Activated CD8-positive, alpha-beta memory T cell treated with anti-CD3 and anti-CD28 coated beads, Interleukin-2, amount 50 U/mL, for 4 hours (primary cell): ENCODE results near the gene ANGPTL2.

Source experiments
- DNase-seq: peaks from one replicate; pipeline ENCODE4 v3.0.0-alpha.2; 2020

ANGPTL2 gene

DNA sequence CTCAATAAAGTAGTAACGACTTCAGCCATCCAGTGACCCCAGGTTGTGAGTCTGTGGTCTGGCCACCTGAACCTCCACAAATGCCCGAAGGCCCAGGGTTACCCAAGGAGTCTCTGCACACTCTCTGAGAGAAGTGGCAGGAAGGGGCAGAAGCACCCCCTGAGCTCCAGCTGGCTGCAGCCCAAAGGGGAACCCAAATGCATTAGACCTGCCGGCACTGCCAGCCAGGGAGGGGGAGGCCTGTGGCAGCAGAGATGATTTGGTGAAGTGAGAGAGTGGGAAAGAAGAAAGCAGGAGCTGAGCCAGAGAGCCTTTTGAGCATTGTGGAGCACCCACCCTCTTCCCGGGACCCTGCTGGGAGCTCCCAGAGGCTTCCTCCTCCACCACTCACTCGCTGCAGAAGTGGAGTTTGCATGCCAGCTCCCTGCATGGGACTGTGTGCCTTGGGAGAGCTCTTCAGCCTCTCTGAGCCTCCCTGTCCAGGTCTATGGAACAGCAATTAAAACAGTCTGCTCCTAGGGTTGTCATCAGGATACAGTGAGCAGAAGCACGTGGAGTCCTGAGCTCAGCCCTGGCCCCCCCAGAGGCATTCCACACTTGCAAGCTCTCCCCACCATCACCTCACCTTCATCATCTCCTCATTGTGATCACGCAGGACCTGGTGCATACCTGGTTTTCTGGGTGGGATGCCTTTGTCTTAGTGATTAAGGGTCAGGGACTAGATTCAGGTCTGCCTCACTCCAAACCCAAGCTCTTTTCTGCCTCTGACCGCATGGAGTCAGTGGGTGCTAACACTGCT, 13.8 kb upstream of the ANGPTL2 start:
- no peak for DNase-seq

DNA sequence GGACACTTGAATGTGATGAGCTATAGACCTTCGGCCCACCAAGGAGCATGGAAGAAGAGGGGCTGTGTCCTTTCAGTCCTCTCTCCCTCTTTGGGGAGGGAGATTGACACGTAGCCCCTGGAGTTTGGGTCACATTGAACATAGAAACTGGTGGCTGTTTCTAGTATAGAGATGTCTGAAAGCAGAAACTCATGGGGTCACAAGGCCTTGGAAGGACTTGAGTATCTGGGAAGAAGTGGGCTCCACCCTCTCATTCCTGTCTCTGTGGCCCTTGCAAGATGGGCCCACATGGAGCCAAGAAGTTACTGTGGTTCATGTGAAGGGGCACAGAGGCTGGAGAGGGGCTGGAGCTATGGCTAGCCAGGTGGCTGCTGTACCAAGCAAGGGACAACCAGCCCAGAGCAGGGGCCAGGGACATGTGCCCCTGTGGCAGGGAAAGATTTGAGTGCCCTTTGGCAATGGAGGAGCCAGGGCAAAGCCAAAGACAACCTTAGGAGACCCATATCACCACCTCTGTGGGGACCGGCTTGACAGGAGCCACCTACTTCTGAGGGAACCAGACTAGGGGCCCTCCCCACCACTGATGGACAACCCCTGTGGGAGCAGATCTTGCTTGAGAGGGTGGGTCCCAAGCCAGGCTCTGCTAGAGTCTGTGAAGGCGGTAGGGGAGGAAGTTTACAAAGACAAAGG, 12.8 kb upstream of the ANGPTL2 start:
- DNase-seq = no peak

DNA sequence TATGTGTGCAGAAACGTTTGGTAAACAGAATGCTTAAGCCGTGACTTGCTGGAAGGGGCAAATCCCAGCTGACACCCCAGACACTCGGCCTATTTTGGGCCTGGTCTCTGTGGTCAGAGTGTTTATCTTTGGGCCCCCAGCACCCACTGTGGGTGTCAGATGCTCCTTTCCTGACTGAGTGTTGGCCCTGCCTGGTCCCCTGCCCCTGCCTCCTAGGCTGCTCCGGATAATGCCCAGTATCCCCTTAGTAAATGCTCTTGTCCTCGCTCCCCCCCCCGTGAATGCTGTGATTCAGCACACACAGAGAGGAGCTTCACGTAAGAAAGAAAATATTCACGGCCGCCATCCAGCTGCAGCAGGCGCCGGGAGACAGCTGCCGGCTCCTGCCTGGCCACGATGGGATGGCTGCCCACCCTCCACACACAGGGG, 11.3 kb upstream of the ANGPTL2 start:
- DNase-seq = no peak

- DNase-seq = no peak
Measured at GRCh38 chr9:127132921-127133647, 10.6 kb upstream of the ANGPTL2 start.

DNA sequence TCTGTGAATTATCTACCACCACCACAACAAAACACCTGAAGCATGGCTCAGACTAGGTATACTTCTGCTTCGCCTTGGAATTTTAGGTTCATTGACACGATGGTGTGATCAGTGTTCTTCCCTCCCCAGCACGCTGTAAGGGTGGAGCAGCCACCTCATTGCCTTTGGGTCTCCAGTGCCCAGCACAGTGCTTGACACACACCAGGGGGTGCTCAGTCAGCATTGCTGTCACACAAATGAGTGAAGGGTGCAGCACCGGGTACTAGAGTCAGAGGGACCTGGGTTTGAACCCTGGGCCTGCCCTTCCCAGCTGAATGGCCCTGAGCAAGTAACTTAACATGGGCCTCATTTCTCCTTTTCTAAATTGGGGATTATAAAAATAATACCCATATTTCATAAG, 9.9 kb upstream of the ANGPTL2 start:
- DNase-seq = no peak

GRCh38 chr9:127131871-127132270, 9.4 kb upstream of the ANGPTL2 start:
- no peak for DNase-seq

- no peak for DNase-seq
Measured at GRCh38 chr9:127130661-127131538, 8.5 kb upstream of the ANGPTL2 start.

- DNase-seq = no peak
Measured at GRCh38 chr9:127130235-127130634, 7.8 kb upstream of the ANGPTL2 start.

- no peak for DNase-seq
Measured at GRCh38 chr9:127129718-127130085, 7.3 kb upstream of the ANGPTL2 start.

- no peak for DNase-seq
Measured at GRCh38 chr9:127129073-127129717, 6.8 kb upstream of the ANGPTL2 start.

DNA sequence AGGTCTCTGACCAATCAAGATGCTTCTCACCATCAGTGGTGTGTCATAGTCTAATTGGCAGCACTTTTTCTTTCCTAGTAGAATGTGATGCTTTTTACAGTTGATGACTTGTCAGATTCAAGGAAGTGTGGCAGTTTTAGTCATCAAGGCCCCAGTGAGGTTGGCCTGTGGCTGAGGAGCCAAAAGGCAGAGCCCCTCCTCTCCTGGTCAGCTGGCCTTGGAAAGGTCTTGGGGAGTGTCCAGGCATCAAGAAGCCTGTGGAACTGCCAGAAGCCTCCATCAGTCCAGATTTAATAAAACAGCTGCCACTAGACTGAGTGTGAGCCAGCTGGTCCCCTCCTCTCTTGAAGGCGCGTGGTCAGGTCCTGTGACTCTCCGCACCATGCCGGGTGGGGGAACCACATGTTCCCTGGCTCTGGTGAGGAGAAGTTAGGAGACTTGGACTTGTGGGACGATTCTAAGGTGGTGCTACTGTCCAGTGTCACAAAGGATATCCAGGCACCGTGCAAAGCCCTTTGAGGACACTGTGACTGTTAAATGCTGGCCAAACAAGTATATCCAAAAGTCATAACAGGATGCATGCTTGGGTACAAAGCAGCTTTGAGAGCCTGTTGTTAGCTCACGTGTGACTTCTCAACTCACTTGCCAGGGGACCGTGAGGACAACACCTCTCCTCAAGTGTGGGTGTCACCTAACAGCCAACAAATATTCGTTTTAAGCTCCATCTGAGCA, 6.1 kb upstream of the ANGPTL2 start:
- no peak for DNase-seq

DNA sequence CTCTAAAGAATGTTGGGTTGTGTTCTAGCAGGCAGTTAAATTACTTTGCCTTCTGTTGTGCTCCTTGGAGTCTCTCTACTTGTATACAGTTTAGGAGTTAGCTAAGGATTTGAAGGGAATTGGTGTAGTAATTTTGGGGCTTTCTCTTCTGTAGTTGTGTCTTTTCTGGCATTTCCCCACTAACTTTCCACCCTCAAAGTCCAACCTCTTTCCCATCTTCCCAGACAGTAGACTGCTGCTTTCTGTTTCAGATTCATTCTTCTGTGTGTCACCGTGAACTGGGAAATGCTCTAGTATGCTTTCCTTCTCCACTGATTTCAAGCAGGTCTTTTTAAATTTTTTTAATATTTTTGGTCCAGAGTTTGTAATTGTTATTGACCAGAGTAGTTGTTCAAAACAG, 4.5 kb upstream of the ANGPTL2 start:
- no peak for DNase-seq

DNA sequence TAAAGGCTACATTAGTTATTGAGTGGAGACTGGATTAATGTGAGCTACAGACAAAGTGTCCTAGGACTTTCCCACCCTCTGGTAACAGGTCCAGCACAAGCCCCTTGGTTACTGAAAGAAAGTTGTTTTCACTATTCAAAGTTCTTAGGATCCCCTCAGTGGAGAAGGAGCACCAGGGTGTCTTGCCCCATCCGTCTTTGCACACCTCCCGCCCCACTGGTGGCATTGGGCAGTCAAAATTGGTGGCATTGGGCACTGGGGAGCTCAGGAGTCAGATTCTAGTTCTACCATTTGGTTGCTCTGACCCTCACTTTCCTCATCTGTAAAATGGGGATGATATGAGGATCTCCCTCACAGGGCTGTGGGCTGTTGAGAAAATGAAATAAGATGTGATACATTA, 2.4 kb upstream of the ANGPTL2 start:
- DNase-seq = no peak

- no peak for DNase-seq
Measured at GRCh38 chr9:127124111-127124531, 1.7 kb upstream of the ANGPTL2 start.

- DNase-seq = no peak
Measured at GRCh38 chr9:127123064-127123890, 842 bp upstream of the ANGPTL2 start.

DNA sequence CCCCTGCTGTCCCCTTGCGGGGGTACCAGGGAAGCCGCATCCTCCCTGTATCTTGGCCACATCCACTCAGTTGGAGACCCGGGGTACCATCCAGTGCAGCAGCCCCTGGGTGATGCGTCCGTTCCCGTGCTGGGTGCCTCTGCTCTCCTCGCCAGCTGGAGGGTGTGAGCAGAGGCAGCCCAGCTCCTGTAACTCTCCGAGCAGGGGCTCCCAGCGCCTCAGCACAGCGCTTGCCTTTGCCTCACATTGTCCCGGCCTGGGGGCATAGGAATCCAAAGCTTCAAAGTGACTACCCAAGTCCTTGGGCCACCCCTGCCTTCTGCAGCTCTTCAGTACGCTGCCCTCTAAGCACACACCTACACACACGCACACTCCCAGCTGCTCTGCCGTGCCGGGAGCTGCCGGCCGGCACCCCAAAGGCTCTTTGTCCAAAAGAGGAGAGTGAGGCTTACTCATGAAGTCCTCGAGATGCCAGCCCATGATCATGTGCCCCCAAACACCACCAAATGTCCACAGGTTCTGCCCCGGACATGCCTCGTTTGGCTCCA, 733 bp downstream of the ANGPTL2 start:
- DNase-seq = no peak

DNA sequence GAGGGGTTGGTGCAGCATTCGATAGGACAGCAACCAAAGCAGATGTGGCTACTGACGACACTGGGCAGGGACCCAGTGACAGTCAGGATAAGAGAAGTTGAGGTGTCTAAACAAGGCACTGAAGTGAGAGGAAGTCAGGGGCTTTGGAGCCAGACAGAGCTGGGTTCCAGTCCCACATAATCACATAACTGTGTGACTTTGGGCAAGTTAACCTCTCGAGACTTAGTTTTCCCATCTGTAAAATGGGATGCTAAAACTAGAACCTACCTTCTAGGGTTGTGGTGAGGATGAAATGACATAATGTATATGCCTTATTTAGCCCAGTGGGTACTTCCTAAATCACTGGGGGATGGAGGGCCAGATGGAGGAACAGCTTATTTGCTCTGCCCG, 3.1 kb downstream of the ANGPTL2 start:
- no peak for DNase-seq

DNA sequence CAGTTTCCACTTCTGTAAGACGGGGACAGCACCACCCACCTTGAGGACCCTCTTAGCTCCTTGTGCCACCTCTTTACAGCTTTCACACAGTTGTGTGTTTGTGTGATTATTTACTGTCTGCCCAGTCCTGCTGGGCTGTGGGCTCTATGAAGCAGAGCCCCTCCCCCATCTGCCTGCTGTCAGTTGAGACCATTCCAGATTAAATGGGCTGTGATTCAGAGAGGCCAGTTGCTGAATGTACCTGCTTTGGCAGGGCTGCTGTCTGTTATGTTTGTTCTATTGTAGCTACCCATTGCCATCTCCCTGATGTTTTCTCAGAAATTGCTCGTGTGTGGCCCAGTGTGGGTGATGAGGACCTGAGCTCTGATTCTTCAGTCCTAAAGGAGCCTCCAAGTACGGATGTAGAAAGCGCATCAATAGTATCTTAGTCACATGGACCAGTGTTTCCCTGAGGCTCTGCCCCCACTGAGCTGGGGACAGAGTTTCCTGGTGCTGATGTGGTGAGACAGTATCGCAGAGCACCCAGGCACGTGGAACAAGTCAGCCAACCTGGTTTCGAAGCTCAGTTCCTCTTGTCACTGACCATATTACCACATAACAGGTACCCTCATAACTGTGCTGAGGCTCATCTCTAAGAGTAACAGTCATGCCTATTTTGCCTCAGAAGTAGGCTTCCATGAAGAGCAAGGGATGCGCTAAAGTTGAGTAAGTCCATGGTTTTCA, 3.7 kb downstream of the ANGPTL2 start:
- no peak for DNase-seq

DNA sequence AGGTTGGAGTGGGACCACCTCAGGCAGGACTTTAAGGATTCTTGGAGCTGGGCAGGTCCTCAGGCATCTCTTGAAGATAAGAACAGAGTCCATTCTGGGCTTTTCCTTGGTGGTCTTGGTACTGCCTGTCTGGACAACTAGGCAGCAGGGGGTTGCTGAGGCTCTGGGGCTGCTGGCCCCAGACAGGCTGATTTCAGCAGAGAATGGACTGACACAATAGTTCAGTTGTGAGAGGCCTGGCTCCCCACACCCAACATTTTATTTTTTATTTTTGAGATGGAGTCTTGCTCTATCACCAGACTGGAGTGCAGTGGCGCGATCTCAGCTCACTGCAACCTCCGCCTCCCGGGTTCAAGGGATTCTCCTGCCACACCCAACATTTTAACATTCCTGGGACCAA, 4.6 kb downstream of the ANGPTL2 start:
- DNase-seq = no peak

DNA sequence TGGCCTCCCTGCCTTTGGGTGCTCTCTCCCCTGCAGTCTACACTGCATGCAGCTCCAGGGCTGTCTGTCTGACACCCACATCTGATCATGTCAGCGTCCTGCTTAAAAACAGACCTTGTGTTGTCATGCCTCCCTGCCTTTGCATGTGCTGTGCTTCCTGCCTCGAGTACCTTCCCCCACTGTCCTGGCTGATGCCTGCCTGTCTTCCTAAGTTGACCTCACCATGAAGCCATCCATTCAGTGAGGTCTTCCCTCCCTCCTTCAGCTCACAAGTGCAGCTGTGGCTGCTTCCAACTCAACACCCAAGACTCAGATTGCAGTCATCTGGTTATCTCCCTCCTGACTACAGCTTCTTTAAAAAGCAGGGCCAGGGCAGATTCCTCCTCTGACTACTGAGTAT, 5.5 kb downstream of the ANGPTL2 start:
- DNase-seq = no peak
